HepG2 (cell line): ENCODE measurements around the gene GRHPR. TPM values are rescaled to one million over a fixed set of nuclear protein-coding genes. Genes with fewer than 3 reads are reported as not detected.

Source experiments
- AGO2 ChIP-seq: fragments of 200-400 bp; formaldehyde crosslinking; optimal IDR thresholded peaks from 2 replicates; pipeline ENCODE3; 2017; ENCODE audit warnings: mild to moderate bottlenecking, low read depth, low read length, moderate library complexity
- AKAP8 ChIP-seq: sonication (generic); formaldehyde crosslinking; IDR thresholded peaks from 2 replicates; pipeline ENCODE4 v1.5.1; 2020; ENCODE audit warnings: mild to moderate bottlenecking, missing genetic modification reagents
- BRD4 ChIP-seq: sonication (generic); formaldehyde crosslinking; IDR thresholded peaks from 2 replicates; pipeline ENCODE4 v1.4.0; 2020; ENCODE audit warnings: missing genetic modification reagents
- GMEB1 ChIP-seq: sonication (generic); formaldehyde crosslinking; IDR thresholded peaks from 2 replicates; pipeline ENCODE4 v1.5.1; 2020; ENCODE audit warnings: missing genetic modification reagents, mild to moderate bottlenecking, borderline replicate concordance
- MNT ChIP-seq: fragments of 450-650 bp; IDR thresholded peaks from 2 replicates; pipeline ENCODE4 v1.6.1; 2016
- NFYB ChIP-seq: sonication (generic); formaldehyde crosslinking; IDR thresholded peaks from 2 replicates; pipeline ENCODE4 v1.4.0; 2020; ENCODE audit warnings: missing genetic modification reagents
- NR2F6 ChIP-seq, 2 experiments: IDR thresholded peaks; 2 replicates each; pipeline ENCODE4 v1.6.1; 2016; ENCODE audit warnings: antibody characterized with exemption in 1 of 2, mild to moderate bottlenecking in 1 of 2
- PPARG ChIP-seq: conservative IDR thresholded peaks from 2 replicates; pipeline ENCODE4 v1.6.1; 2016; ENCODE audit warnings: missing biosample characterization, missing genetic modification reagents
- YY1 ChIP-seq: IDR thresholded peaks from 2 replicates; pipeline ENCODE4 v1.6.1; 2011; ENCODE audit warnings: low read length, low read depth, moderate library complexity, mild to moderate bottlenecking; ENCODE audit not compliant: insufficient read depth, insufficient replicate concordance
- ZBTB14 ChIP-seq: sonication (generic); formaldehyde crosslinking; IDR thresholded peaks from 2 replicates; pipeline ENCODE4 v1.4.0; 2020; ENCODE audit warnings: missing genetic modification reagents
- ZBTB26 ChIP-seq: IDR thresholded peaks from 2 replicates; pipeline ENCODE4 v1.6.1; 2016; ENCODE audit warnings: missing compliant biosample characterization, missing genetic modification reagents, borderline replicate concordance
- ZFYVE20 ChIP-seq: sonication (generic); formaldehyde crosslinking; IDR thresholded peaks from 2 replicates; pipeline ENCODE4 v1.8.0; 2023; ENCODE audit warnings: low read depth, mild to moderate bottlenecking, moderate library complexity, missing genetic modification reagents, borderline replicate concordance
- ZNF547 ChIP-seq: sonication (generic); formaldehyde crosslinking; IDR thresholded peaks from 2 replicates; pipeline ENCODE4 v1.5.1; 2020; ENCODE audit warnings: mild to moderate bottlenecking, missing genetic modification reagents
- ZNF878 ChIP-seq: sonication (generic); formaldehyde crosslinking; IDR thresholded peaks from 2 replicates; pipeline ENCODE4 v1.8.1; 2023; ENCODE audit warnings: mild to moderate bottlenecking, missing genetic modification reagents, moderate library complexity
- polyA plus RNA-seq, 8 experiments: library from polyadenylated mRNA; depleted of rRNA in 3 of 8; stranded (reverse) in 7 of 8; unstranded in 1 of 8; fragments of >200 nt; fragmentation: Illumina TruSeq in 4 of 8; extraction: Trizol in 4 of 8; gene quantifications; 2 replicates each; pipeline versions ENCODE4 v1.2.1 to v1.2.3, GENCODE V29; 2011 to 2016; ENCODE audit warnings: low read depth in 4 of 8, missing spikeins in 1 of 8, mixed read lengths in 1 of 8; ENCODE audit not compliant: insufficient read depth in 1 of 8
- total RNA-seq, 5 experiments: library from RNA; depleted of rRNA; stranded (reverse); fragments of >200 nt; fragmentation: Illumina TruSeq; extraction: Trizol; gene quantifications; 2 replicates each; pipeline ENCODE4 v1.2.3, GENCODE V29; 2016; ENCODE audit warnings: low read depth in 1 of 5
- TF ChIP-seq, protein P1 (sequence below): sonication (generic); formaldehyde crosslinking; IDR thresholded peaks from 2 replicates; pipeline ENCODE4 v1.4.0; 2020; ENCODE audit warnings: mild to moderate bottlenecking, missing genetic modification reagents
- TF ChIP-seq, protein P2 (sequence below): IDR thresholded peaks from 2 replicates; pipeline ENCODE4 v1.6.1; 2012; ENCODE audit warnings: low read length, improper control_type of control experiment

GRHPR gene
- total and polyA plus RNA-seq, 2 of the 13 experiments (the other 11 are each of a cell fraction or from before 2014, with no cell fraction given), result 113 to 115 TPM

GRCh38 chr9:37465249-37466036 is 42.9 kb downstream of the GRHPR start, which contains the start of gene ZBTB5 (continued):
- TF ChIP-seq BRD4 (CRISPR knock-in tag) (no peak), AGO2 (no peak), ZBTB26 (CRISPR knock-in tag) (no peak), ZNF878 (CRISPR knock-in tag) (no peak), NFYB (peak; percentile 96), PPARG (no peak), YY1 (no peak), ZNF547 (CRISPR knock-in tag) (peak; percentile 39; the same call in 1 of the 2 replicates), GMEB1 (peak; percentile 48; the same call in 1 of the 2 replicates), ZBTB14 (CRISPR knock-in tag) (no peak), MNT (peak; percentile 9; the same call in 1 of the 2 replicates), AKAP8 (CRISPR knock-in tag) (no peak), ZFYVE20 (CRISPR knock-in tag) (no peak), NR2F6 (IDR thresholded peaks at IDR 0.05) (no peak), NR2F6 (CRISPR knock-in tag; IDR thresholded peaks at IDR 0.05) (no peak)
- TF ChIP-seq, protein P1, sequence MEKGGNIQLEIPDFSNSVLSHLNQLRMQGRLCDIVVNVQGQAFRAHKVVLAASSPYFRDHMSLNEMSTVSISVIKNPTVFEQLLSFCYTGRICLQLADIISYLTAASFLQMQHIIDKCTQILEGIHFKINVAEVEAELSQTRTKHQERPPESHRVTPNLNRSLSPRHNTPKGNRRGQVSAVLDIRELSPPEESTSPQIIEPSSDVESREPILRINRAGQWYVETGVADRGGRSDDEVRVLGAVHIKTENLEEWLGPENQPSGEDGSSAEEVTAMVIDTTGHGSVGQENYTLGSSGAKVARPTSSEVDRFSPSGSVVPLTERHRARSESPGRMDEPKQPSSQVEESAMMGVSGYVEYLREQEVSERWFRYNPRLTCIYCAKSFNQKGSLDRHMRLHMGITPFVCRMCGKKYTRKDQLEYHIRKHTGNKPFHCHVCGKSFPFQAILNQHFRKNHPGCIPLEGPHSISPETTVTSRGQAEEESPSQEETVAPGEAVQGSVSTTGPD, result no peak
- TF ChIP-seq, protein P2, sequence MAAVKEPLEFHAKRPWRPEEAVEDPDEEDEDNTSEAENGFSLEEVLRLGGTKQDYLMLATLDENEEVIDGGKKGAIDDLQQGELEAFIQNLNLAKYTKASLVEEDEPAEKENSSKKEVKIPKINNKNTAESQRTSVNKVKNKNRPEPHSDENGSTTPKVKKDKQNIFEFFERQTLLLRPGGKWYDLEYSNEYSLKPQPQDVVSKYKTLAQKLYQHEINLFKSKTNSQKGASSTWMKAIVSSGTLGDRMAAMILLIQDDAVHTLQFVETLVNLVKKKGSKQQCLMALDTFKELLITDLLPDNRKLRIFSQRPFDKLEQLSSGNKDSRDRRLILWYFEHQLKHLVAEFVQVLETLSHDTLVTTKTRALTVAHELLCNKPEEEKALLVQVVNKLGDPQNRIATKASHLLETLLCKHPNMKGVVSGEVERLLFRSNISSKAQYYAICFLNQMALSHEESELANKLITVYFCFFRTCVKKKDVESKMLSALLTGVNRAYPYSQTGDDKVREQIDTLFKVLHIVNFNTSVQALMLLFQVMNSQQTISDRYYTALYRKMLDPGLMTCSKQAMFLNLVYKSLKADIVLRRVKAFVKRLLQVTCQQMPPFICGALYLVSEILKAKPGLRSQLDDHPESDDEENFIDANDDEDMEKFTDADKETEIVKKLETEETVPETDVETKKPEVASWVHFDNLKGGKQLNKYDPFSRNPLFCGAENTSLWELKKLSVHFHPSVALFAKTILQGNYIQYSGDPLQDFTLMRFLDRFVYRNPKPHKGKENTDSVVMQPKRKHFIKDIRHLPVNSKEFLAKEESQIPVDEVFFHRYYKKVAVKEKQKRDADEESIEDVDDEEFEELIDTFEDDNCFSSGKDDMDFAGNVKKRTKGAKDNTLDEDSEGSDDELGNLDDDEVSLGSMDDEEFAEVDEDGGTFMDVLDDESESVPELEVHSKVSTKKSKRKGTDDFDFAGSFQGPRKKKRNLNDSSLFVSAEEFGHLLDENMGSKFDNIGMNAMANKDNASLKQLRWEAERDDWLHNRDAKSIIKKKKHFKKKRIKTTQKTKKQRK, result peak; percentile 73
